Adrenal gland (tissue), 12 donors: ENCODE results near the gene ADAMTS17. TPM values are rescaled to one million over a fixed set of nuclear protein-coding genes. Genes with fewer than 3 reads are reported as not detected.
A peak's percentile ranks its signal among the peaks of the same experiment; 100 is the strongest.

Source experiments
- DNase-seq, 7 donors: peaks; one replicate each; pipeline ENCODE4 v3.0.0-alpha.2; 2019 to 2020
- H3K27ac ChIP-seq, 5 donors: fragments of 200-600 bp; sonication (generic) in 4 of 5; 1 replicate in 3 of 5; 2 replicates in 2 of 5; pipeline versions ENCODE4 v1.5.1 to v1.8.0; 2016 to 2020; ENCODE audit warnings: mild to moderate bottlenecking in 1 of 5
- H3K27me3 ChIP-seq: fragments of 200-600 bp; 2 replicates; pipeline ENCODE4 v1.8.0; 2021
- H3K36me3 ChIP-seq, 2 donors: fragments of 200-600 bp; replicated peaks in 1 of 2; 1 replicate in 1 of 2; 2 replicates in 1 of 2; pipeline versions ENCODE4 v1.5.1 to v1.8.0; 2018 to 2022
- H3K4me1 ChIP-seq, 2 donors: fragments of 200-600 bp; replicated peaks in 1 of 2; 1 replicate in 1 of 2; 2 replicates in 1 of 2; pipeline versions ENCODE4 v1.5.1 to v1.8.0; 2018 to 2021
- H3K4me3 ChIP-seq, 4 donors: fragments of 200-600 bp; sonication (generic) in 3 of 4; one replicate each; pipeline ENCODE4 v1.5.1; 2016 to 2018
- H3K9me3 ChIP-seq, 3 donors: fragments of 200-600 bp; sonication (generic) in 1 of 3; replicated peaks in 1 of 3; 1 replicate in 2 of 3; 2 replicates in 1 of 3; pipeline versions ENCODE4 v1.5.1 to v1.8.0; 2016 to 2021
- POLR2A ChIP-seq, 2 donors: fragments of 450-650 bp; IDR thresholded peaks; one replicate each; pipeline ENCODE4 v1.6.1; 2017; ENCODE audit warnings: antibody characterized with exemption in 2 of 2, mild to moderate bottlenecking in 2 of 2, moderate library complexity in 1 of 2
- WGBS, 4 donors: extraction: QIAGEN DNeasy Blood & Tissue Kit in 2 of 4; methylation state at CpG; one replicate each; pipeline versions ENCODE4 v1.1.5 to v1.1.7; 2013 to 2017; 5-methylcytosine and 5-hydroxymethylcytosine counted together
- intact Hi-C, 2 donors: fragments of 100-400 bp; cut with DNase I; formaldehyde crosslinking; loops; one replicate each; pipeline versions ENCODE4 v1.14.1 to v1.15.0; 2022 to 2023
- polyA plus RNA-seq, 3 donors: library from polyadenylated mRNA; stranded (reverse); fragments of 200-250 nt in 2 of 3; fragments of 350-450 nt in 1 of 3; fragmentation: Illumina TruSeq in 1 of 3; extraction: RNeasy Lipid Tissue Mini Kit (QIAGEN cat#74804) in 1 of 3; gene quantifications; one replicate each; pipeline ENCODE4 v1.2.3, GENCODE V29; 2013 to 2014
- total RNA-seq, 9 donors: library from RNA; depleted of rRNA in 4 of 9; stranded (reverse); fragments of >200 nt in 4 of 9; fragments of 120-200 nt in 1 of 9; fragmentation: NEBNext Ultra II Directional in 1 of 9; extraction: Animal tissue kit (Norgen Biotek cat#: 25700) in 1 of 9; gene quantifications; one replicate each; pipeline versions ENCODE4 v1.1.0 to v1.2.4, GENCODE V29; 2013 to 2023
- TF ChIP-seq, protein P1 (sequence below), 6 experiments: fragments of 450-650 bp in 4 of 6; fragments of 200-600 bp in 2 of 6; sonication (generic) in 1 of 6; IDR thresholded peaks; 1 replicate in 5 of 6; 2 replicates in 1 of 6; pipeline versions ENCODE4 v1.5.1 to v1.8.0; 2016 to 2021; ENCODE audit warnings: antibody characterized with exemption in 6 of 6, mild to moderate bottlenecking in 2 of 6, moderate library complexity in 1 of 6
- donor health status: healthy with polysubstance abuse.
- donor health status: Bipolar disorder and iron deficiency.
- donor health status: DM: yes; HTN: yes; CAD: no.
- donor health status: DM: no; HTN: no; CAD: no.
- donor health status: DM: no; HTN: no; CAD: no.
- donor health status: DM: yes; HTN: yes; CAD: no.

The ADAMTS17 gene
- total and polyA plus RNA-seq, 12 donors: 0.51 to 14.8 (median 2.9) TPM

DNA sequence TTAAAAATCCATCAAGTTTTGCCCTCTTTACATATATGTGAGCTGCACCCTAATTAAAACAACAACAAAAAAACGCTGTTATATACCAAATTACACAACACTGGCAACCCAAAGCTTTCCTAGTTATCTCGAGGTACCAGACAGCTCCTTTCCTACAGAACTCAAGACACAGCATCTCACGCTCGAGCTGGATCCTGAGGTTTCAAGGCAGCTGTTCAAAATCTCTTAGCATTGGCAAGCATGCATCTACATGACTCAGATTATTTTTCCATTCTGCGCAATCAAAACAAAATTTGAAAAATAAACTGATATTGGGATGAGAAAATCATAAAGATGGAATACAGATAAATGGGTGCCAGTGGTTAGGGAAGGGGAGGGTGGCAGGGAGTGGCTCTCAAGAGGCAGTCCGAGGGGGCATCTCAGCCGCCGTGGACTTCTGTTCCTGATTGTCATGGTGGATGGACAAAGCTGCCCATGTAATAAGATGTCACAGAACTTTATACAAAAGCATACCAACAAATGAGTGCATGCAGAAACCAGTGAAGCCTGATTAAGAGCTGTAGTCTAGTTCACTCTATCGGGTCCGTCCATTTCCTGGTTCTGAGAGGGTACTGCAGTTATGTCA lies 91.5 kb downstream of the ADAMTS17 start:
- H3K27ac ChIP-seq: peak overlapping the region in 2 of 5 donors; percentile 18 to 44
- intact Hi-C loops: no loop called here
- 60 to 70% (median 66%) methylated on average over 10 of the region's 10 CpGs for WGBS, 4 donors
- H3K9me3 ChIP-seq: no peaks in the 10 kb centered on the region
- TF ChIP-seq, protein P1, sequence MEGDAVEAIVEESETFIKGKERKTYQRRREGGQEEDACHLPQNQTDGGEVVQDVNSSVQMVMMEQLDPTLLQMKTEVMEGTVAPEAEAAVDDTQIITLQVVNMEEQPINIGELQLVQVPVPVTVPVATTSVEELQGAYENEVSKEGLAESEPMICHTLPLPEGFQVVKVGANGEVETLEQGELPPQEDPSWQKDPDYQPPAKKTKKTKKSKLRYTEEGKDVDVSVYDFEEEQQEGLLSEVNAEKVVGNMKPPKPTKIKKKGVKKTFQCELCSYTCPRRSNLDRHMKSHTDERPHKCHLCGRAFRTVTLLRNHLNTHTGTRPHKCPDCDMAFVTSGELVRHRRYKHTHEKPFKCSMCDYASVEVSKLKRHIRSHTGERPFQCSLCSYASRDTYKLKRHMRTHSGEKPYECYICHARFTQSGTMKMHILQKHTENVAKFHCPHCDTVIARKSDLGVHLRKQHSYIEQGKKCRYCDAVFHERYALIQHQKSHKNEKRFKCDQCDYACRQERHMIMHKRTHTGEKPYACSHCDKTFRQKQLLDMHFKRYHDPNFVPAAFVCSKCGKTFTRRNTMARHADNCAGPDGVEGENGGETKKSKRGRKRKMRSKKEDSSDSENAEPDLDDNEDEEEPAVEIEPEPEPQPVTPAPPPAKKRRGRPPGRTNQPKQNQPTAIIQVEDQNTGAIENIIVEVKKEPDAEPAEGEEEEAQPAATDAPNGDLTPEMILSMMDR (IDR thresholded peaks at IDR 0.05): no peak
- TF ChIP-seq POLR2A (IDR thresholded peaks at IDR 0.05): no peak
- no peak overlapping the region for H3K4me3 ChIP-seq
- H3K4me1 ChIP-seq: peaks cover 7 to 19% of the 10 kb centered on the region in 2 donors
- H3K27me3 ChIP-seq: no peaks in the 10 kb centered on the region
- peak; percentile 14 to 67 (median 48) for DNase-seq
- no peaks in the 10 kb centered on the region for H3K36me3 ChIP-seq

DNA sequence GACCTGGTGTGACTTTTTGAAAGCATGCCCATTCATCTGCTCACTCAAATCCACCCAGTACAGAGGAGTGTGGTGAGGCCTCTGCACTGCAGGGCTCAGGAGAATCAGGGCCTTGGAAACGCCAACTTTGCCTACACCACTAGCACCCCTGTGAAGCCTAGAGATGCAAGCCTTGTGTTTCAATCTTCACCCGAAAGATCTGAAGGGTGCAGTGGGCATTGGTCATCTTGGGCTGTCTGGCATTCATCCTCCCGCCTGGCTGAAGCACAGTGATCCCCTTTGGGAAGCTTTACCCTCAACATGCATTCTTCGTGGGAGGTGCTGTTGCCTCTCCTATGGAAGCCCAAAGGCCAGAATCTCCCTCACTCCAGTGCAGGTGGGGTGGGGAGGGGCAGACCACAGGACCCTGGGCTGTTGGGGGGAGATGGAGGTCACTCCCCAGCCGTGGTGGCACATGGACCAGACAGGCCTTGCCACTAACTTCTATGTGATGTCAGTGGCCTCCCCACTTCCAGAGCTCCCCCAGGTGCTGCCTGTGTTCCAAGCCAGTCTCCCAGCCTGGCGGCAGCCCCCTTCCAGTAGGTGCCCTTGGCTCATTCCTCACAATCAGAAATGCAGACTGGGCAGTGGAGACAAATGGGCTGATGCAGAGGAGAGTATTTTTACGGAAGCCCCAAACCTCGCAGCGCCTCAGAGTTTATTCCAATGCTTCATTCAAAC lies 92.5 kb downstream of the ADAMTS17 start:
- Histone ChIP-seq H3K27ac (no peak overlapping the region), H3K27me3 (no peaks in the 10 kb centered on the region), H3K4me3 (no peak overlapping the region), H3K4me1 (peaks cover 7 to 19% of the 10 kb centered on the region in 2 donors), H3K36me3 (no peaks in the 10 kb centered on the region), H3K9me3 (no peaks in the 10 kb centered on the region)
- no peak for TF ChIP-seq POLR2A (IDR thresholded peaks at IDR 0.05)
- TF ChIP-seq, protein P1 (IDR thresholded peaks at IDR 0.05): no peak
- DNase-seq: peak in 4 of 7 donors; percentile 6 to 45 (median 12)
- 88 to 97% (median 93%) methylated on average over 5 to 9 of the region's 9 CpGs for WGBS, 4 donors
- intact Hi-C loops: no loop called here

DNA sequence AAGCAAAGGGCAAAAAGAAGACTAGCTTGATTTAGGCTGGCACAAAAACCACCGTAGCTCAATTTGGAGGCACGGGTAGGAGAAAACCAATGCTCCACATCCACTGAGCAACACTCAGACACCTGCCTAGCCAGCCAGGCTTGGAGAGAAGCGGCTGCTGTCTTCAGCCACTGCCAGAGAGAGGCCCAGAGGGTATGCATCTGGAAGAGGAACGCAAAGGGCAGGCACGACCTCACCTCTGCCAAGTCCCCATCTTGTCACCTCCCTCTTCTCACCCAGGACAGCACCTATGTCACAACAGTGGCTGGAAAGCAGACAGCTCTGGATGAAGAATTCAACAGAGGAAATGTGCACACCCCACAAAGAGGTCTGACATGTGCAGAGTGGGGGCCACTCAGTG lies 93.5 kb downstream of the ADAMTS17 start:
- peaks cover 7 to 19% of the 10 kb centered on the region in 2 donors for H3K4me1 ChIP-seq
- no peak overlapping the region for H3K27ac ChIP-seq
- H3K9me3 ChIP-seq: no peaks in the 10 kb centered on the region
- WGBS, 4 donors: 86 to 95% (median 93%) methylated on average over 5 of the region's 5 CpGs
- peak in 4 of 7 donors; percentile 2 to 29 (median 7) for DNase-seq
- TF ChIP-seq, protein P1 (IDR thresholded peaks at IDR 0.05): no peak
- no peak for TF ChIP-seq POLR2A (IDR thresholded peaks at IDR 0.05)
- H3K36me3 ChIP-seq: no peaks in the 10 kb centered on the region
- H3K27me3 ChIP-seq: no peaks in the 10 kb centered on the region
- intact Hi-C loops: no loop called here
- H3K4me3 ChIP-seq: no peak overlapping the region
